Measurements from ENCODE around the gene ENTREP3.

ENTREP3 gene

GRCh38 chr1:155277902-155278688 is 22.8 kb upstream of the ENTREP3 start:
- DNase-seq, result peak; percentile 81

DNA sequence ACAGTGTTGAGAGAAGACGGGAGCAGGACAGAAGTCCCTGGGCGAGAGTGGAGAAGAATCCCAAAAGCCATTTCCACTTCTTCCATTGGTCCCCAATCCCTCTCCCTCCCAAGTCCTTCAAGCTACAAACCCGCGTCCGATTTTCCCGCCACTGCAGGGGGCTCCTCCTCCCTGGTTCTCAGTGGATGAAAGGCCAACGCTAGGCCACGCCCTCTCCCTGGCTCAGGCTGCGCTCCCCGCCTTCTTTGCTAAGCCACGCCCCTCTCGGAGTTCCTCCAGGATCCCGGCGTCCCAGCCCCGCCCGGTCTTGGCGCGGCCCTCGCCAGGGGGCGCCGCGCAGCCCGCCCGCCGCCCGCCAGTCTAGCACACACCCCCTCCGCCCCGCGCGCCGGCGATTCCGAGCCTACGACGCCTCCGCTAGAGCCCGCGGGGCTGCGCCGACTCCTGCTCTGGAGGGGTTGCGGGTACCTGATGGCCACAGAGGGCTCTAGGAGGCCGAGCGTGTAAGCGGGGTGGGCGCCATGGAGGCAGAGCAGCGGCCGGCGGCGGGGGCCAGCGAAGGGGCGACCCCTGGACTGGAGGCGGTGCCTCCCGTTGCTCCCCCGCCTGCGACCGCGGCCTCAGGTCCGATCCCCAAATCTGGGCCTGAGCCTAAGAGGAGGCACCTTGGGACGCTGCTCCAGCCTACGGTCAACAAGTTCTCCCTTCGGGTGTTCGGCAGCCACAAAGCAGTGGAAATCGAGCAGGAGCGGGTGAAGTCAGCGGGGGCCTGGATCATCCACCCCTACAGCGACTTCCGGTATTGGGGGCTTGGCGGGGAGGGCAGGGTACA is 22.0 kb upstream of the ENTREP3 start, which contains the start of gene HCN3:
Gene HCN3, plus strand, starts transcription at position 394 of the 832 bp plus-strand sequence. Its CDS starts 128 bp downstream, at position 522.
- DNase-seq, result peak; percentile 96

DNA sequence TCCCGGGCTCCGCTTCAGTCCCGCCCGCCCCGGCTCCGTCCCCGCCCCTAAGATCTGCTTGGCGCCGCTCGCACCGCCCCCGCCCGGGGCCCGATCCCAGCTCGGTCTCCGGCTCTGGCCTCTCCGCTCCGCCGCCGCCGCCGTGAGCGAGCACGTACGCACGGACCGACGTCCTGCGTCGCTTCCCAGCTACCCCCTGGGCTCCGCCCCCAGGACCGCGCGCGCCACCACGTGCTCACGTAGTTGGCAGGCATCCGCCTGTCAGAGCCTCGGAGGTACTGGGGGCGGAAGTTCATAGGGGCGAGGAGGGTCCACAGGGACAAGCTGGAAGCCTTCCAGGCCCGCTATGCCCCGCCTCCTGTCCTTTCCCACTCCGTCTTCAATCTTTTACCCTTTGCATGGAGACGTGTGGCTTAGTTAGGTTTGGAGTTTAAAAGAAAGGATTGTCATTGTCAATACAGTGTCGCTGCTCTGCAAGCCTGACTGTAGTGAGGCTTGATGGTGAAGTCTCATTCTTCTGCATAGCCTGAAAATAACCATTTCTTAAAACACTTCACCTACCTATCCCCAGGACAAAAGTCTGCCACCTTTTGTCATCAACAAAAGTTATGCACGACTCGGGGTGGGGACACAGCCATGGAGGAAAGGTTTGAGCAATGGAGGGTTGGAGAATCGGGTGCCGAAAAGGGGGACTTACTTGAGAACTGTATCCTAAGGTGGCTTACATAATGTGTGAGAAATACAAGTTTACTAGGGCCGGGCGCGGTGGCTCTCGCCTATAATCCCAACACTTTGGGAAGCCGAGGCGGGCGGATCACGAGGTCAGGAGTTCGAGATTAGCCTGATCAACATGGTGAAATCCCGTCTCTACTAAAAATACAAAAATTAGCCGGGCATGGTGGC is 18.3 kb upstream of the ENTREP3 start, which contains the start of gene CLK2:
Gene CLK2, minus strand, starts transcription at position 162 of the 903 bp plus-strand sequence. CDS start 2,527 bp downstream, outside the sequence.
- DNase-seq, result peak; percentile 93

DNA sequence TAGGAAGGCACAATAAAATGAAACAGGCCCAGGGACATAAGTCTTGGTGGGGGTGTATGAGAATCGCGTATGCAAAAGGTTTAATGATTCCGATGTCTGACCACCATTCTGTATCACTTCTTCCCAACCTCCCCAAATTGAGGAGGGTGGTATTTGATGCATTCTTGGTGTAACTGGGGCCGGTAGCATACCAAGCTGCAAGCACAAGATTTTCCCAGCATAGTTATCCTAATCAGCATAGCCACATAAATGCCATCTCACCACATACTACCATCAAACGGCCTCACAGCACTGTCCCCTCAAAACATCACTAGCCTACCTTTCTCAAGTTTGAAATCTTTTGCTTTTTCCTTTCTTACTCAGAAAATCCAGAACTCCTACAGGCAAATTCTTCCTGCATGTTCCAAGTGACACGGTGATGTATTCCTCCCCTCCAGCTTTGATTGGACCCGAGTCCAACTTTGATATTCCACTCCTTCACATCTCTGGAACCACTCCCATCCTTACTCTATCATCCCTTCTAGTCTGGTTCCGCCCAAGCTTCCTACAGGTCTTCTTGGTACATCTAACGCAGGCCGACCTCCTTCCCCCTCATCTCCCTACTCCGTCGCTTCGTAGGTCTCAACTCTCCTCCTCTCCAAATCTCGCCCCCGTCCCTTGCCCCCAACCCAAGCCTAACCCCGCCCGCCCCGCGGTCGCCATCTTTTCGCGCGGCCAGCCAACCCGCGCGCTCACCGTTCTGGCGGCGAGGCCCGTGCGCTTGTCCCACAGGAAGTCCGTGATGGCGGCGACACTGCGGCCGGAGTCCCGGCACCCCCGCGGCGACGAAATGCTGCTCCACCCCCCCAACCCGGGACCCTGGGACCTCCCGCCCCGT is 17.4 kb upstream of the ENTREP3 start:
- no peak for DNase-seq

GRCh38 chr1:155269381-155269780 is 14.1 kb upstream of the ENTREP3 start:
- DNase-seq, result no peak

GRCh38 chr1:155268630-155269029 is 13.3 kb upstream of the ENTREP3 start:
- no peak for DNase-seq

GRCh38 chr1:155267373-155267772 is 12.1 kb upstream of the ENTREP3 start:
- DNase-seq, result no peak

- DNase-seq, result no peak
These were observed 11.3 kb upstream of the ENTREP3 start for GRCh38 chr1:155266553-155266952.

- DNase-seq, result no peak
These were observed 7.8 kb upstream of the ENTREP3 start for GRCh38 chr1:155263067-155263466.

DNA sequence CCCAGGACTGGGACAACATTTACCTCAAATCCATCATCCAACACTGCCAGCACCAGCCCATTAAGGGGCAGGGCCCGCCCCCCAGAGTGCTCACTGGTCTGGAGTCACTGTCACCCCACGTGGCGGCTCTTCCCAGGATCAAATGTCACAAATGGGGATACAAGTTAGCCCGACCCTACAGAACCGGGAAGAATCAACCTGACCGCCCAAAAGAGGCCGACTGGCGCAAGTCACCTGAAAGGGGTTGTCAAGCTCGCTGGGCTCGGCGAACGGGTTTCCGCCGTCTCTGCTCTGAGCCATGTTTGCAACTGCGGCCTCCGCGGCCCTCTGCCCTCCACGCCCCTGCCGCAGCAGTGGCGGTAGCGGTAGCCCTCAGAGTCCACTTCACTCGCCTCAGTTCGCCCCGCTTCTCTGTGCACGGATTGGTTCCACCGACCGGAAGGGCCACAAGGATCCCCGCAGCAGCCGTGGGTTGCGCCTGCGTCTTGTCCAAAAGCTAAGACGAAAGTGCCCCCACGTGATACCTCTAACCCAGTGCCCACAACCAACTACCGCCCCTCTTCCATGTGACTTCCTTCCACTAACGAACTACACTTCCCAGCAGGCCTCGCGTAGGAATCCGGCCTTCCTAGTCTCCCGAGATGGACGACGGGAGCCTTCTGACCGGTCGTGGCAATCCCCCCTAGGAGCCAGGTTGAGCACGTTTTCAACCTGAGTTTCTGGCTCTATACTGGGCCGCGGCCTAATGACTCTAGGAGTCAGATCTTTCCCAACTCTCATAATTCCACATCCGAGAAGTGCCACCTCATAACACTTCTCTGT is 6.8 kb upstream of the ENTREP3 start, which contains the start of gene SCAMP3:
Gene SCAMP3, minus strand, starts transcription at position 509 of the 822 bp plus-strand sequence. Its CDS starts 209 bp downstream, at position 300.
- peak; percentile 92 for DNase-seq

- DNase-seq, result peak; percentile 25
These were observed 6.2 kb upstream of the ENTREP3 start for GRCh38 chr1:155261493-155261851.

DNA sequence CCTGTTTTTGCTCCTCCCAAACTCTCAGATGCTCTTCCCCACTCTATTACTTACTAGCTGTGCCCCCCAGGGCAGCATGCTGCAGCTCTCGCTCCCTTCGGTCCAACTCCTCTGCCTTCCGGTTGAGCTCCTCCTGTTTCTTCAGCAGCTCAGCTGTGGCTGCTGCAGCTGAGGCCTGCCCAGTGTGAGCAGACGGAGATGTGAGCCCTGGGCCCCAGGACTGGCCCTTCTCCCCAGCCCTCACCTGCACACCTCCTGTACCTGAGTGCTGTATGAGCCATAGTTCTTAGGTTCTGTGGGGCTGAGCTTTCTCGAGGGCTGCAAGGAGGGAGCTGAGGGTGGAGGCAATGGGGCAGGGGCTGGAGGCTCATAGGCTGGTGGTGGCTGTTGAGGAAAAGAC is 5.0 kb upstream of the ENTREP3 start:
- DNase-seq, result no peak

- no peak for DNase-seq
These were observed 972 bp upstream of the ENTREP3 start for GRCh38 chr1:155256058-155256852.

DNA sequence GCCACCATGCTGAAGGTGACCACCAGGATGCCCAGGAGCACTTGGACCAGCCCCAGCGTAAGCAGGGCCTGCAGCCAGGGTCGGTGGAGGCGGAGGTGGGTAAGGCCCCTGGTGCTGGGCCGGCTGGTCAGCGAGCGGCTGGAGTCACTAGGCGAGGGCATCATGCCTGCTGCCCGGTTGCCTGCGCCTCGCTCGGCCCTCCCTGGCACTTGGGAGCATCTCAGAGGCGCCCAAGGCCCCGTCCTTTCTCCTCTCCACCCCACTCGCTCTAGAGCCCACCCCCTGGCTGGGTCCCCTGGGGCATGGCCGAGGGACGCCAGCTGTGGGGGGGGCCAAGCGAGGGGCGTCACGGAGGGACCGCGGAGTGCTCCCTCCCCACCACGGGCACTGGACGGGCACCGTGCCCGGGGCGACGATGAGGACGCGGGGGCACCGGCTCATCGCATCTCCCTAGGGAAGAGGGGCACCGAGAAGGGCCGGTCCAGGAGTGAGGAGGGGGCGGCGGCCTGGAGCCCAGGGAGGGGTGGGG is 505 bp downstream of the ENTREP3 start:
- no peak for DNase-seq

DNA sequence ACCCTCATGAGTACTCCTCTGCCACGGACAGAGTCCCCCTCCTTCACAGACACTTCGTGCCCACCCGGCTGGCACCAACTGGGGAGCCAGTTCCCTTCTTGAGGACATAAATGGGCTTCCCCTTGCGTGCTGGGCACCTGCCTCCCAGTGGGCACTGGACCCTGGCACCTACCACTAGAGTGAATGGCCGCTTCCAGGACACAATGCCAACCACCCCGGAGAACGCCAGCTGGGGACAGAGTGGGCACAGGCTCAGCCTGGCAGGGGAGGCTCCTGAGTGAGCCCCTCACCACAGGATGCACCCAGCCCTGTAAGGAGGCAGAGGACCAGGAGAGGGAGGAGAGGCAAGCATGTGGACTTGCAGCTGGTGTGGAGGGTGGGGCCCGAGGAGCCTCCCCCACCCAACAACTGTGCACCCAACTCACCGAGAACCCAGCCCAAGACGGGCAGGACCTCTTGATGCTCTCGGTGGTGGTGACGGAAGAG is 1.0 kb downstream of the ENTREP3 start:
- DNase-seq, result no peak

DNA sequence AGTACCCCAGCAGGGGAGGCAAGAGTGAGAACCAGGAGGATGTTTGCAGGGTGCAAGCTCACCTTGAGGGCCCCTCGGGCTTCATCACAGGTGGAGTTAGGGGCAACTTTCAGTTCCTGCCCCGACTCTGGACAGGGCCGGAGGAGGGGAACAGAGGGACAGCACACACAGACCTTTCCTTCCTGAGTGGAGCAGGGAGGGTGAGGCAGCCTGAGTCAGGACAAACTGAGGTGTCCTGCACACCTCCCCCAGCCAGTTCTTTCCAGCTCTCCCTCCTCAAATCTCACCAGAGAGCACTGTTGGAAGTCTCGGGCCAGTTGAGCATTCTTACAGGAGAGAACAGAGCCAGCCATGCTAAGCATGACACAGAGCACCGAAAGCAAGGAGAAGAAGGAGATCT is 1.5 kb downstream of the ENTREP3 start:
- DNase-seq, result no peak

- DNase-seq, result no peak
These were observed 2.1 kb downstream of the ENTREP3 start for GRCh38 chr1:155253208-155253607.

GRCh38 chr1:155251566-155251965 is 3.7 kb downstream of the ENTREP3 start:
- no peak for DNase-seq

Data from CD4-positive, alpha-beta T cell treated with Interleukin-21 for 1 hour (primary cell).